H9 (cell line): Measurements from ENCODE around the gene OR51Q1. TPM values are rescaled to one million over a fixed set of nuclear protein-coding genes. Genes with fewer than 3 reads are reported as not detected.

Experiments
- DNase-seq: peaks from one replicate; pipeline ENCODE4 v3.0.0-alpha.2; 2017
- H2AFZ ChIP-seq: one replicate; pipeline ENCODE4 v1.6.1; 2013; ENCODE audit warnings: mild to moderate bottlenecking, low read length, control low read depth, moderate library complexity
- H2AK5ac ChIP-seq: 2 replicates; pipeline ENCODE4 v1.6.1; 2013; ENCODE audit warnings: low read length, control low read depth, mixed read lengths; ENCODE audit not compliant: insufficient read length
- H2BK120ac ChIP-seq: one replicate; pipeline ENCODE4 v1.6.1; 2013; ENCODE audit warnings: low read depth, mild to moderate bottlenecking, low read length, control low read depth, inconsistent platforms; ENCODE audit not compliant: poor library complexity, severe bottlenecking
- H2BK12ac ChIP-seq: 2 replicates; pipeline ENCODE4 v1.6.1; 2013; ENCODE audit warnings: low read length, control low read depth, mixed read lengths, low read depth; ENCODE audit not compliant: insufficient read length
- H2BK15ac ChIP-seq: 2 replicates; pipeline ENCODE4 v1.6.1; 2013; ENCODE audit warnings: low read depth, low read length, control low read depth
- H2BK20ac ChIP-seq: one replicate; pipeline ENCODE4 v1.6.1; 2013; ENCODE audit warnings: low read depth, mild to moderate bottlenecking, low read length, control low read depth, inconsistent platforms; ENCODE audit not compliant: poor library complexity, severe bottlenecking
- H2BK5ac ChIP-seq: 2 replicates; pipeline ENCODE4 v1.6.1; 2013; ENCODE audit warnings: low read length, control low read depth, mixed read lengths; ENCODE audit not compliant: insufficient read length
- H3K14ac ChIP-seq: 2 replicates; pipeline ENCODE4 v1.6.1; 2013; ENCODE audit warnings: low read length, control low read depth; ENCODE audit not compliant: insufficient read depth
- H3K18ac ChIP-seq: 2 replicates; pipeline ENCODE4 v1.6.1; 2013; ENCODE audit warnings: low read depth, mild to moderate bottlenecking, mixed read lengths, low read length, control low read depth; ENCODE audit not compliant: insufficient read length
- H3K23ac ChIP-seq: 2 replicates; pipeline ENCODE4 v1.6.1; 2013; ENCODE audit warnings: low read length, control low read depth, mixed read lengths, low read depth; ENCODE audit not compliant: insufficient read length
- H3K23me2 ChIP-seq: 2 replicates; pipeline ENCODE4 v1.6.1; 2013; ENCODE audit warnings: low read depth, mild to moderate bottlenecking, mixed read lengths, low read length, control low read depth; ENCODE audit not compliant: insufficient read length, poor library complexity, severe bottlenecking
- H3K27ac ChIP-seq: 2 replicates; pipeline ENCODE4 v1.5.1; 2013; ENCODE audit warnings: low read length, control low read depth, mixed read lengths, low read depth; ENCODE audit not compliant: insufficient read length
- H3K27me3 ChIP-seq: 2 replicates; pipeline ENCODE4 v1.6.1; 2013; ENCODE audit warnings: low read length, control low read depth, inconsistent platforms; ENCODE audit not compliant: insufficient read depth
- H3K4ac ChIP-seq: 2 replicates; pipeline ENCODE4 v1.6.1; 2013; ENCODE audit warnings: low read depth, mild to moderate bottlenecking, control low read depth, inconsistent platforms, low read length, moderate library complexity
- H3K4me1 ChIP-seq: 2 replicates; pipeline ENCODE4 v1.6.1; 2013; ENCODE audit warnings: low read length, control low read depth, inconsistent platforms; ENCODE audit not compliant: insufficient read depth
- H3K4me2 ChIP-seq: 2 replicates; pipeline ENCODE4 v1.6.1; 2013; ENCODE audit warnings: low read length, control low read depth, mixed read lengths; ENCODE audit not compliant: insufficient read length, insufficient read depth
- H3K56ac ChIP-seq: 2 replicates; pipeline ENCODE4 v1.6.1; 2013; ENCODE audit warnings: low read depth, mild to moderate bottlenecking, mixed read lengths, low read length, control low read depth; ENCODE audit not compliant: insufficient read length
- H3K79me1 ChIP-seq: 2 replicates; pipeline ENCODE4 v1.6.1; 2013; ENCODE audit warnings: low read depth, mild to moderate bottlenecking, moderate library complexity, low read length, control low read depth, inconsistent platforms; ENCODE audit not compliant: insufficient read depth, poor library complexity, severe bottlenecking
- H3K79me2 ChIP-seq: 2 replicates; pipeline ENCODE4 v1.6.1; 2013; ENCODE audit warnings: low read length, control low read depth, inconsistent platforms; ENCODE audit not compliant: insufficient read depth
- H3K9ac ChIP-seq: 2 replicates; pipeline ENCODE4 v1.6.1; 2013; ENCODE audit warnings: low read length, control low read depth, mixed read lengths; ENCODE audit not compliant: insufficient read length; ENCODE audit errors: extremely low read depth
- H3K9me3 ChIP-seq: one replicate; pipeline ENCODE4 v1.6.1; 2013; ENCODE audit warnings: low read depth, low read length, inconsistent platforms; ENCODE audit not compliant: control insufficient read depth
- H3T11ph ChIP-seq: one replicate; pipeline ENCODE4 v1.6.1; 2013; ENCODE audit warnings: mild to moderate bottlenecking, low read length, control low read depth, inconsistent platforms
- H4K20me1 ChIP-seq: one replicate; pipeline ENCODE4 v1.6.1; 2013; ENCODE audit not compliant: control insufficient read depth, insufficient read length, insufficient read depth
- H4K5ac ChIP-seq: 2 replicates; pipeline ENCODE4 v1.6.1; 2013; ENCODE audit warnings: low read depth, mild to moderate bottlenecking, mixed read lengths, low read length, control low read depth; ENCODE audit not compliant: insufficient read length
- H4K8ac ChIP-seq: replicated peaks from 2 replicates; pipeline ENCODE4 v1.6.1; 2013; ENCODE audit warnings: low read length, control low read depth, mixed read lengths, low read depth; ENCODE audit not compliant: insufficient read length
- H4K91ac ChIP-seq: 2 replicates; pipeline ENCODE4 v1.6.1; 2013; ENCODE audit warnings: low read depth, mild to moderate bottlenecking, moderate library complexity, mixed read lengths, low read length, control low read depth; ENCODE audit not compliant: insufficient read length
- H3K27ac Mint-ChIP-seq, 3 experiments: 2 replicates in 2 of 3; 3 replicates in 1 of 3; pipeline ENCODE4 v1.8.0; 2020 to 2021; ENCODE audit warnings: mixed read lengths in 3 of 3, mild to moderate bottlenecking in 1 of 3, moderate library complexity in 1 of 3
- H3K27me3 Mint-ChIP-seq: 2 replicates; pipeline ENCODE4 v1.8.0; 2021; ENCODE audit warnings: low read depth, mild to moderate bottlenecking, moderate library complexity, mixed read lengths
- H3K36me3 Mint-ChIP-seq, 3 experiments: 2 replicates in 2 of 3; 3 replicates in 1 of 3; pipeline ENCODE4 v1.8.0; 2020 to 2021; ENCODE audit warnings: low read depth in 3 of 3, mixed read lengths in 3 of 3; ENCODE audit not compliant: insufficient read depth in 1 of 3
- H3K4me1 Mint-ChIP-seq, 2 experiments: 2 replicates each; pipeline ENCODE4 v1.8.0; 2020; ENCODE audit warnings: mixed read lengths in 2 of 2
- H3K4me3 Mint-ChIP-seq, 2 experiments: 2 replicates in 1 of 2; 3 replicates in 1 of 2; pipeline ENCODE4 v1.8.0; 2020 to 2021; ENCODE audit warnings: mild to moderate bottlenecking in 2 of 2, mixed read lengths in 2 of 2, moderate library complexity in 1 of 2
- H3K9me3 Mint-ChIP-seq, 2 experiments: 2 replicates in 1 of 2; 3 replicates in 1 of 2; pipeline ENCODE4 v1.8.0; 2020; ENCODE audit warnings: mild to moderate bottlenecking in 2 of 2, mixed read lengths in 2 of 2, moderate library complexity in 1 of 2
- WGBS: extraction: QIAGEN DNeasy Blood & Tissue Kit; methylation state at CpG from one replicate; pipeline ENCODE4 v1.1.7; 2013; ENCODE audit warnings: missing lambda C conversion rate, low lambda C conversion rate, mixed read lengths; ENCODE audit not compliant: insufficient read length; ENCODE audit errors: extremely low coverage; 5-methylcytosine and 5-hydroxymethylcytosine counted together
- total RNA-seq: library from RNA; stranded (reverse); gene quantifications from 2 replicates; pipeline ENCODE4 v1.2.1, GENCODE V29; 2021
- TF ChIP-seq, protein P1 (sequence below): fragments of 200-600 bp; sonication (generic); conservative IDR thresholded peaks from 3 replicates; pipeline ENCODE4 v1.8.0; 2021; ENCODE audit warnings: antibody characterized with exemption, mild to moderate bottlenecking

Gene OR51Q1
- total RNA-seq, 1 experiment from 2014 or later: not detected

- H3K23ac ChIP-seq: no peak overlapping the region
- no peaks in the 10 kb centered on the region for H3K79me1 ChIP-seq
- Mint-ChIP-seq H3K27me3 (peaks cover 2% of the 10 kb centered on the region), H3K36me3 (peaks cover 0 to 4% (median 0%) of the 10 kb centered on the region in 3 experiments; a peak in 2 of 7 replicates), H3K4me3 (no peak overlapping the region), H3K4me1 (no peaks in the 10 kb centered on the region), H3K9me3 (no peaks in the 10 kb centered on the region; a peak in 1 of 5 replicates), H3K27ac (no peak overlapping the region)
- no peak overlapping the region for H3K4me2 ChIP-seq
- no peak overlapping the region for H4K8ac ChIP-seq
- no peak for DNase-seq
- no peaks in the 10 kb centered on the region for H3K27me3 ChIP-seq
- H2BK12ac ChIP-seq: no peak overlapping the region
- H2BK120ac ChIP-seq: no peak overlapping the region
- no peaks in the 10 kb centered on the region for H3K9me3 ChIP-seq
- no peak overlapping the region for H2BK15ac ChIP-seq
- H4K5ac ChIP-seq: no peak overlapping the region
- H3K79me2 ChIP-seq: no peaks in the 10 kb centered on the region
- no peak overlapping the region for H3K18ac ChIP-seq
- no peak overlapping the region for H3K56ac ChIP-seq
- no peak overlapping the region for H2BK5ac ChIP-seq
- no peak overlapping the region for H3K14ac ChIP-seq
- H2BK20ac ChIP-seq: no peak overlapping the region
- H2AFZ ChIP-seq: no peak overlapping the region
- no peak overlapping the region for H3K9ac ChIP-seq
- no peaks in the 10 kb centered on the region for H3K4me1 ChIP-seq
- H3T11ph ChIP-seq: no peak overlapping the region
- no peak overlapping the region for H4K91ac ChIP-seq
- H3K4ac ChIP-seq: no peak overlapping the region
- no peak overlapping the region for H3K27ac ChIP-seq
- H4K20me1 ChIP-seq: no peaks in the 10 kb centered on the region
- no CpG with 5 or more reads among the region's 3 CpGs for WGBS
- H3K23me2 ChIP-seq: no peaks in the 10 kb centered on the region
- no peak overlapping the region for H2AK5ac ChIP-seq
- TF ChIP-seq, protein P1, sequence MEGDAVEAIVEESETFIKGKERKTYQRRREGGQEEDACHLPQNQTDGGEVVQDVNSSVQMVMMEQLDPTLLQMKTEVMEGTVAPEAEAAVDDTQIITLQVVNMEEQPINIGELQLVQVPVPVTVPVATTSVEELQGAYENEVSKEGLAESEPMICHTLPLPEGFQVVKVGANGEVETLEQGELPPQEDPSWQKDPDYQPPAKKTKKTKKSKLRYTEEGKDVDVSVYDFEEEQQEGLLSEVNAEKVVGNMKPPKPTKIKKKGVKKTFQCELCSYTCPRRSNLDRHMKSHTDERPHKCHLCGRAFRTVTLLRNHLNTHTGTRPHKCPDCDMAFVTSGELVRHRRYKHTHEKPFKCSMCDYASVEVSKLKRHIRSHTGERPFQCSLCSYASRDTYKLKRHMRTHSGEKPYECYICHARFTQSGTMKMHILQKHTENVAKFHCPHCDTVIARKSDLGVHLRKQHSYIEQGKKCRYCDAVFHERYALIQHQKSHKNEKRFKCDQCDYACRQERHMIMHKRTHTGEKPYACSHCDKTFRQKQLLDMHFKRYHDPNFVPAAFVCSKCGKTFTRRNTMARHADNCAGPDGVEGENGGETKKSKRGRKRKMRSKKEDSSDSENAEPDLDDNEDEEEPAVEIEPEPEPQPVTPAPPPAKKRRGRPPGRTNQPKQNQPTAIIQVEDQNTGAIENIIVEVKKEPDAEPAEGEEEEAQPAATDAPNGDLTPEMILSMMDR: no peak
Measured at GRCh38 chr11:5423131-5423530, 1.2 kb downstream of the OR51Q1 start.
